Ovary (tissue), 3 donors: ENCODE measurements around the gene RXYLT1.

Experiments used
- CTCF ChIP-seq, 3 donors: fragments of 450-650 bp in 2 of 3; fragments of 200-600 bp in 1 of 3; IDR thresholded peaks; one replicate each; pipeline versions ENCODE4 v1.5.1 to v1.8.0; 2016 to 2022; ENCODE audit warnings: antibody characterized with exemption in 3 of 3, mild to moderate bottlenecking in 1 of 3
- POLR2A ChIP-seq: fragments of 450-650 bp; IDR thresholded peaks from one replicate; pipeline ENCODE4 v1.6.1; 2017; ENCODE audit warnings: antibody characterized with exemption, mild to moderate bottlenecking, moderate library complexity
- donor health status: DM: no; HTN: no; CAD: no.

GRCh38 chr12:63836046-63836445, 56.3 kb downstream of the RXYLT1 start:
- TF ChIP-seq CTCF (IDR thresholded peaks at IDR 0.05) (no peak), POLR2A (no peak)
